Vagina (tissue), 2 donors: ENCODE data around the gene POP7.

Experiments used
- CTCF ChIP-seq, 3 experiments: fragments of 450-650 bp in 2 of 3; fragments of 200-600 bp in 1 of 3; sonication (generic) in 1 of 3; IDR thresholded peaks; one replicate each; pipeline ENCODE4 v1.5.1; 2017 to 2019; ENCODE audit warnings: antibody characterized with exemption in 3 of 3, mild to moderate bottlenecking in 2 of 3, moderate library complexity in 2 of 3
- POLR2AphosphoS5 ChIP-seq, 2 donors: sonication (generic); formaldehyde crosslinking; IDR thresholded peaks; one replicate each; pipeline ENCODE4 v1.9.0; 2017; ENCODE audit warnings: antibody characterized with exemption in 2 of 2, mild to moderate bottlenecking in 2 of 2, low read depth in 1 of 2; ENCODE audit not compliant: insufficient read depth in 1 of 2

- TF ChIP-seq CTCF (IDR thresholded peaks at IDR 0.05) (no peak), POLR2AphosphoS5 (IDR thresholded peaks at IDR 0.05; ENCODE audit: insufficient read depth in 1 of 2, low read depth in 1 of 2) (no peak)
These were observed 22.0 kb upstream of the POP7 start for GRCh38 chr7:100683659-100684533.
